DMS53 (cell line): ENCODE measurements around the gene SUN3.

ENCODE experiments used
- DNase-seq: peaks from one replicate; lab custom pipeline; 2025; lab: John Stamatoyannopoulos, UW

SUN3 gene

GRCh38 chr7:48028938-48029337 is at the start of gene SUN3:
SUN3 (minus strand) TSS chr7:48029107; CDS start chr7:48028938, 169 bp downstream.
- DNase-seq: no peak

GRCh38 chr7:48078470-48078869 is 49.6 kb upstream of the SUN3 start:
- no peak for DNase-seq

GRCh38 chr7:48077423-48077822 is 48.5 kb upstream of the SUN3 start:
- DNase-seq: no peak

- no peak for DNase-seq
These were observed 45.3 kb upstream of the SUN3 start for GRCh38 chr7:48074204-48074654.

- DNase-seq: no peak
These were observed 38.6 kb upstream of the SUN3 start for GRCh38 chr7:48067475-48067874.

- no peak for DNase-seq
These were observed 35.1 kb upstream of the SUN3 start for GRCh38 chr7:48063985-48064384.

- DNase-seq: no peak
These were observed 30.8 kb upstream of the SUN3 start for GRCh38 chr7:48059706-48060105.

GRCh38 chr7:48058990-48059389 is 30.1 kb upstream of the SUN3 start:
- DNase-seq: no peak

GRCh38 chr7:48053736-48054135 is 24.8 kb upstream of the SUN3 start:
- peak; percentile 97 for DNase-seq

GRCh38 chr7:48052748-48053147 is 23.8 kb upstream of the SUN3 start:
- peak; percentile 16 for DNase-seq

GRCh38 chr7:48049850-48050249 is 20.9 kb upstream of the SUN3 start:
- DNase-seq: no peak

- no peak for DNase-seq
These were observed 19.2 kb upstream of the SUN3 start for GRCh38 chr7:48048113-48048512.

- DNase-seq: no peak
These were observed 17.6 kb upstream of the SUN3 start for GRCh38 chr7:48046458-48046857.

GRCh38 chr7:48045195-48045765 is 16.4 kb upstream of the SUN3 start:
- no peak for DNase-seq

GRCh38 chr7:48042636-48043035 is 13.7 kb upstream of the SUN3 start:
- DNase-seq: no peak

- DNase-seq: no peak
These were observed 13.3 kb upstream of the SUN3 start for GRCh38 chr7:48042216-48042615.

- no peak for DNase-seq
These were observed 12.7 kb upstream of the SUN3 start for GRCh38 chr7:48041653-48041970.

- no peak for DNase-seq
These were observed 12.2 kb upstream of the SUN3 start for GRCh38 chr7:48040944-48041652.

- no peak for DNase-seq
These were observed 10.1 kb upstream of the SUN3 start for GRCh38 chr7:48038815-48039506.

- DNase-seq: peak; percentile 80
These were observed 7.1 kb upstream of the SUN3 start for GRCh38 chr7:48035967-48036478.

GRCh38 chr7:48035301-48035966 is 6.5 kb upstream of the SUN3 start, which contains the start of gene C7orf57:
C7orf57 (plus strand) TSS chr7:48035543; CDS start chr7:48036309, 766 bp downstream.
- peak; percentile 97 for DNase-seq

- DNase-seq: peak; percentile 92
These were observed 5.0 kb upstream of the SUN3 start for GRCh38 chr7:48033922-48034321.
